ENCODE results near the gene ZNF629.
A peak's percentile ranks its signal among the peaks of the same experiment; 100 is the strongest.

DNA sequence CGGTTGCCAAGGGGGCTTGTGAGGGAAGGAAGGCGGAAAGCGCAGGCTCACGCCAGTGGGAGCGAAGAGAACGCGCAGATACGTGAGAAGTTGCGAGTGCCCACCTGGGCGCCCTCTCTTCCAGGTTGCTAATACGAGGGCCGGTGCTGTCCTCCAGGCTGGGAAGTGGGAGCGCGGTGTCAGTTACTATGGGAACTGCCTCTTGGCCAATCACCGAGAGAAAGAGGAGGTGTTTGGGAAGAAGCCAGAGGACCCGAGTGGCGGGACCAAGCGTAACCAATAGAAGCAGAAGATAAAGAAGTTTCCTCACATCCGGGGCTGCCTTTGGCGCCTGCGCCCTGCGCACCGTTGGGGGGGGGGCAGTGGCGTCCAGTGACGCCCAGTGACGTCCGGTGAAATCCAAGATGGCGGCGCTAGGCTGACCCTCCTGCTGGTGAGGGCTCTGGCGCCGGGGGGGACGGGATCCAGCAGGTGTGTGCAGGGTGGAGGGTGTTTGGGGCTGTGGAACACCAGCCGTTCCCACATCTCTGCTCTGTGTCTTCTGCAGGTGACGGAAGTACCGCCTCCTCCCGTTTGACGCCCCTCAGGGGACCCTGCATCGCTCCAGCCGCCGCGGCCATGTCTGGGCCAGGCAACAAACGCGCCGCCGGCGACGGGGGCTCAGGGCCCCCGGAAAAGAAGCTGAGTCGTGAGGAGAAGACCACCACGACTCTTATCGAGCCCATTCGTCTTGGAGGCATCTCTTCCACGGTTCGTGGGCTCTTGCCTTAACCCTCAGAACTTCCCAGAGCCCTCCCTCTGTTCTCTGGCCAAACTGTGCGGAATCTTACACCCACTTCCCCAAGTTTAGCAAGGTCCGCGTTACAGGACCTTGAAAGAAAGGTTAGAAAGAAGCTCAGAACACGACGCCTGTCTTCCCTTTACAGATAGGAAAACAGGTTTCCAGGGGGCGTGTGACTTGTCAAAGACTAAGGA lies 24.8 kb downstream of the ZNF629 start, which contains the start of the genes CFAP119 and RNF40:
- TF ChIP-seq POLR2AphosphoS5 (IDR thresholded peaks at IDR 0.05; ENCODE audit: low read depth, low read length) = peak; percentile 86
- TF ChIP-seq SIN3A (IDR thresholded peaks at IDR 0.05; ENCODE audit: borderline replicate concordance, insufficient read depth, low read length) = peak; percentile 97

Data from PFSK-1 (cell line).